GM18526 (cell line): ENCODE results near the gene CRACDL.

Experiments
- POLR2A ChIP-seq: IDR thresholded peaks from 3 replicates; pipeline ENCODE4 v1.6.1; 2011; ENCODE audit not compliant: insufficient read length; ENCODE audit errors: extremely low read depth

The CRACDL gene

GRCh38 chr2:98750593-98751282, 185.3 kb downstream of the CRACDL start:
- no peak for TF ChIP-seq POLR2A

GRCh38 chr2:98749066-98749450, 187.0 kb downstream of the CRACDL start:
- TF ChIP-seq POLR2A, result no peak

- no peak for TF ChIP-seq POLR2A
These were observed 187.5 kb downstream of the CRACDL start for GRCh38 chr2:98748292-98749065.

GRCh38 chr2:98747888-98748287, 188.1 kb downstream of the CRACDL start:
- no peak for TF ChIP-seq POLR2A

GRCh38 chr2:98746426-98746825, 189.6 kb downstream of the CRACDL start:
- TF ChIP-seq POLR2A, result no peak

GRCh38 chr2:98744595-98744994, 191.4 kb downstream of the CRACDL start:
- TF ChIP-seq POLR2A, result no peak
